ENCODE data around the gene NUP214.

Gene NUP214

DNA sequence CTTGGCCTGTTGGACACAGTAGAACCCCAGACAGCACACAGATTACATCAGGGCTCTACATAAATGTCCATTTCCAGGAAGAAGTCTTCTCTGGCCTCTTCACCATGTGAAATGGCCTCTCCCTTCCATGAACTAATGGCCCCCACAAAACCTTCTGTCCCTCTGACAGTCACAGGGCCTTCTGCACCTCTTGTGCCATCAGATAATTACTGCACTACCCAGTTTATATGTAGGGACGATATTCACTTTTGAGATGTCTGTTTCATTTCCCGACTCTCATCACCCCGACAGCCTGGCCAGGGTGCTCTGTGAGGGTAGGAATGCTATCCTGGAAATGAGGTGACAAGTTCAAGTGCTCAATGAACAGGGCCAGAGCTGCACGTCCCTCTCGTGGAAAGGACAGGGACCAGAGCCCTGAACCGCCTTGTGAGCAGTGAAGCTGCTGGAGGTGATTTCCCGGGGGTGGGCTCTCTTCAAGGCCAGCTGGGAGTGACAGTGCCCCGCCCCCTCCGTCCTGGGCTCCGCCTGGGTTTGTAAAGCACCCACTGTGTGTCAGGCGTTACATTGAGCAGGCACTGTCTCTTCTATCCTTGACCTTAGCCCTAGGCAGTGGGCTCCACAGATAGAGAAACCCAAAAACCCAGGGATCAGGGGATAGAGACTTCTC, 153.9 kb downstream of the NUP214 start:
- no peak for DNase-seq

GRCh38 chr9:131279863-131280570, 154.6 kb downstream of the NUP214 start:
- no peak for DNase-seq

GRCh38 chr9:131280660-131281059, 155.3 kb downstream of the NUP214 start:
- no peak for DNase-seq

DNA sequence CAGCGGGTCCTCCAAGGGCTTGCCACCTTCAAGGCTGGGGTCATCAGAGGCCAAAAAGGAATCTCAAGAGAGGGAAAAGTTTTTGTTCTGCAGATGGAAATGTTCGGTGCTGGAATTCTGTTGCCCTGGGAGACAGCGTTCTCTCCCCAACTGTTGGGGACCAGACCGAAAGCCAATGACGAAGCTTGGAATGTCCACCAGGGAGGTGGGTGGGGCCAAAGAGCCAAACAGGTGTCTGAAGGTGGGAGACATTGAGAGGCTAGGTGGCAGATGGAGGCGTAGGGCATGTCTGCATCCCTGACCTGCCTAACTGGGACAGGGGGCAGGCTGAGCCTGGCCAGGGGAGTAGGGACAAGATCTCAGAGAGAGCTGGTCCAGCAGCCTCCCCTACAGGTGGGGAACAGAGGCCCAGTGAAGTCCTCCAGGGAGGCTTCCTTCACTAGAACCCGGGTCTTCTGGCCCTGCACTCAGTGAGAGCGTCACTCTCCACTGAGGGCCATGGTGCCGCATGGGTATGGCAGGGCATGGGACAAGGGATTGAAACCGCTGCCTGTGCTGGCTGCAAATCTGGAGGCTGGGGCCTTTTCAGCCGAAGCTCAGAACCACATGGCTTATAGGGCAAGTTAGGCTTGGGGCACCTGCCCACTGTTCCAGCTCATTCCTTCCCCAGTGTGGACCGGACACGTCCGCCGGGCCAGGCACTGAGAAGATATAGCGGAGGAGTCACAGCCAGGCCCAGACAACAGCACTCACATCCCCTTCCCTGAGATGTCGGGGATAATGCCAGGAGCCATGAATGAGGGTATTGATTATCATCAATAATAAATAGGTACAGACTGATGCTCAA, 156.0 kb downstream of the NUP214 start:
- no peak for DNase-seq

DNA sequence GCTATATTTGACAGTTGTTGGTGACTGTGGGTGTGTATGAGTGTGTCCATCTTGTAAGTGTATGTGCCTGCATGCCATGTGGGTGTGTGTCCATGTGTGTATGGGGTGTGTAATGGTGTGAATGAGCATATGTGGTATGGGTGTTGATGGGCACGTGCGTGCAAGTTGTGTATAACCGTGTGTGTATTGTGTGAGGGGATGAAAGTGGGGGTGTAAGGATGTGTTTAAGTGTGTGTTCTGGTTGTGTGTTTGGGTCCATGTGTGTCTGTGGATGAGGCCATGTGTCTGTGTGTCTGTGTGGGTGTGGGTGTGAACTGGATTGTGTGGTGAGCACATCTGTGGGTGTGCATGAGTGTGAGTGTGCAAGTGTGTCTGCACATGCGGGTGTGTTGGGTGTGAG, 156.8 kb downstream of the NUP214 start:
- no peak for DNase-seq

- no peak for DNase-seq
These were observed 157.5 kb downstream of the NUP214 start for GRCh38 chr9:131282688-131283422.
